H9 (cell line): ENCODE results near the gene NLRP14. TPM values are rescaled to one million over a fixed set of nuclear protein-coding genes. Genes with fewer than 3 reads are reported as not detected.

ENCODE experiments used
- DNase-seq: peaks from one replicate; pipeline ENCODE4 v3.0.0-alpha.2; 2017
- H2AFZ ChIP-seq: one replicate; pipeline ENCODE4 v1.6.1; 2013; ENCODE audit warnings: mild to moderate bottlenecking, low read length, control low read depth, moderate library complexity
- H2AK5ac ChIP-seq: 2 replicates; pipeline ENCODE4 v1.6.1; 2013; ENCODE audit warnings: low read length, control low read depth, mixed read lengths; ENCODE audit not compliant: insufficient read length
- H2BK120ac ChIP-seq: one replicate; pipeline ENCODE4 v1.6.1; 2013; ENCODE audit warnings: low read depth, mild to moderate bottlenecking, low read length, control low read depth, inconsistent platforms; ENCODE audit not compliant: poor library complexity, severe bottlenecking
- H2BK12ac ChIP-seq: 2 replicates; pipeline ENCODE4 v1.6.1; 2013; ENCODE audit warnings: low read length, control low read depth, mixed read lengths, low read depth; ENCODE audit not compliant: insufficient read length
- H2BK15ac ChIP-seq: 2 replicates; pipeline ENCODE4 v1.6.1; 2013; ENCODE audit warnings: low read depth, low read length, control low read depth
- H2BK20ac ChIP-seq: one replicate; pipeline ENCODE4 v1.6.1; 2013; ENCODE audit warnings: low read depth, mild to moderate bottlenecking, low read length, control low read depth, inconsistent platforms; ENCODE audit not compliant: poor library complexity, severe bottlenecking
- H2BK5ac ChIP-seq: 2 replicates; pipeline ENCODE4 v1.6.1; 2013; ENCODE audit warnings: low read length, control low read depth, mixed read lengths; ENCODE audit not compliant: insufficient read length
- H3K14ac ChIP-seq: 2 replicates; pipeline ENCODE4 v1.6.1; 2013; ENCODE audit warnings: low read length, control low read depth; ENCODE audit not compliant: insufficient read depth
- H3K18ac ChIP-seq: 2 replicates; pipeline ENCODE4 v1.6.1; 2013; ENCODE audit warnings: low read depth, mild to moderate bottlenecking, mixed read lengths, low read length, control low read depth; ENCODE audit not compliant: insufficient read length
- H3K23ac ChIP-seq: 2 replicates; pipeline ENCODE4 v1.6.1; 2013; ENCODE audit warnings: low read length, control low read depth, mixed read lengths, low read depth; ENCODE audit not compliant: insufficient read length
- H3K23me2 ChIP-seq: 2 replicates; pipeline ENCODE4 v1.6.1; 2013; ENCODE audit warnings: low read depth, mild to moderate bottlenecking, mixed read lengths, low read length, control low read depth; ENCODE audit not compliant: insufficient read length, poor library complexity, severe bottlenecking
- H3K27ac ChIP-seq: 2 replicates; pipeline ENCODE4 v1.5.1; 2013; ENCODE audit warnings: low read length, control low read depth, mixed read lengths, low read depth; ENCODE audit not compliant: insufficient read length
- H3K27me3 ChIP-seq: 2 replicates; pipeline ENCODE4 v1.6.1; 2013; ENCODE audit warnings: low read length, control low read depth, inconsistent platforms; ENCODE audit not compliant: insufficient read depth
- H3K4ac ChIP-seq: 2 replicates; pipeline ENCODE4 v1.6.1; 2013; ENCODE audit warnings: low read depth, mild to moderate bottlenecking, control low read depth, inconsistent platforms, low read length, moderate library complexity
- H3K4me1 ChIP-seq: 2 replicates; pipeline ENCODE4 v1.6.1; 2013; ENCODE audit warnings: low read length, control low read depth, inconsistent platforms; ENCODE audit not compliant: insufficient read depth
- H3K4me2 ChIP-seq: 2 replicates; pipeline ENCODE4 v1.6.1; 2013; ENCODE audit warnings: low read length, control low read depth, mixed read lengths; ENCODE audit not compliant: insufficient read length, insufficient read depth
- H3K56ac ChIP-seq: 2 replicates; pipeline ENCODE4 v1.6.1; 2013; ENCODE audit warnings: low read depth, mild to moderate bottlenecking, mixed read lengths, low read length, control low read depth; ENCODE audit not compliant: insufficient read length
- H3K79me1 ChIP-seq: 2 replicates; pipeline ENCODE4 v1.6.1; 2013; ENCODE audit warnings: low read depth, mild to moderate bottlenecking, moderate library complexity, low read length, control low read depth, inconsistent platforms; ENCODE audit not compliant: insufficient read depth, poor library complexity, severe bottlenecking
- H3K79me2 ChIP-seq: 2 replicates; pipeline ENCODE4 v1.6.1; 2013; ENCODE audit warnings: low read length, control low read depth, inconsistent platforms; ENCODE audit not compliant: insufficient read depth
- H3K9ac ChIP-seq: 2 replicates; pipeline ENCODE4 v1.6.1; 2013; ENCODE audit warnings: low read length, control low read depth, mixed read lengths; ENCODE audit not compliant: insufficient read length; ENCODE audit errors: extremely low read depth
- H3K9me3 ChIP-seq: one replicate; pipeline ENCODE4 v1.6.1; 2013; ENCODE audit warnings: low read depth, low read length, inconsistent platforms; ENCODE audit not compliant: control insufficient read depth
- H3T11ph ChIP-seq: one replicate; pipeline ENCODE4 v1.6.1; 2013; ENCODE audit warnings: mild to moderate bottlenecking, low read length, control low read depth, inconsistent platforms
- H4K20me1 ChIP-seq: one replicate; pipeline ENCODE4 v1.6.1; 2013; ENCODE audit not compliant: control insufficient read depth, insufficient read length, insufficient read depth
- H4K5ac ChIP-seq: 2 replicates; pipeline ENCODE4 v1.6.1; 2013; ENCODE audit warnings: low read depth, mild to moderate bottlenecking, mixed read lengths, low read length, control low read depth; ENCODE audit not compliant: insufficient read length
- H4K8ac ChIP-seq: replicated peaks from 2 replicates; pipeline ENCODE4 v1.6.1; 2013; ENCODE audit warnings: low read length, control low read depth, mixed read lengths, low read depth; ENCODE audit not compliant: insufficient read length
- H4K91ac ChIP-seq: 2 replicates; pipeline ENCODE4 v1.6.1; 2013; ENCODE audit warnings: low read depth, mild to moderate bottlenecking, moderate library complexity, mixed read lengths, low read length, control low read depth; ENCODE audit not compliant: insufficient read length
- H3K27ac Mint-ChIP-seq, 3 experiments: 2 replicates in 2 of 3; 3 replicates in 1 of 3; pipeline ENCODE4 v1.8.0; 2020 to 2021; ENCODE audit warnings: mixed read lengths in 3 of 3, mild to moderate bottlenecking in 1 of 3, moderate library complexity in 1 of 3
- H3K27me3 Mint-ChIP-seq: 2 replicates; pipeline ENCODE4 v1.8.0; 2021; ENCODE audit warnings: low read depth, mild to moderate bottlenecking, moderate library complexity, mixed read lengths
- H3K36me3 Mint-ChIP-seq, 3 experiments: 2 replicates in 2 of 3; 3 replicates in 1 of 3; pipeline ENCODE4 v1.8.0; 2020 to 2021; ENCODE audit warnings: low read depth in 3 of 3, mixed read lengths in 3 of 3; ENCODE audit not compliant: insufficient read depth in 1 of 3
- H3K4me1 Mint-ChIP-seq, 2 experiments: 2 replicates each; pipeline ENCODE4 v1.8.0; 2020; ENCODE audit warnings: mixed read lengths in 2 of 2
- H3K4me3 Mint-ChIP-seq, 2 experiments: 2 replicates in 1 of 2; 3 replicates in 1 of 2; pipeline ENCODE4 v1.8.0; 2020 to 2021; ENCODE audit warnings: mild to moderate bottlenecking in 2 of 2, mixed read lengths in 2 of 2, moderate library complexity in 1 of 2
- H3K9me3 Mint-ChIP-seq, 2 experiments: 2 replicates in 1 of 2; 3 replicates in 1 of 2; pipeline ENCODE4 v1.8.0; 2020; ENCODE audit warnings: mild to moderate bottlenecking in 2 of 2, mixed read lengths in 2 of 2, moderate library complexity in 1 of 2
- WGBS: extraction: QIAGEN DNeasy Blood & Tissue Kit; methylation state at CpG from one replicate; pipeline ENCODE4 v1.1.7; 2013; ENCODE audit warnings: missing lambda C conversion rate, low lambda C conversion rate, mixed read lengths; ENCODE audit not compliant: insufficient read length; ENCODE audit errors: extremely low coverage; 5-methylcytosine and 5-hydroxymethylcytosine counted together
- total RNA-seq: library from RNA; stranded (reverse); gene quantifications from 2 replicates; pipeline ENCODE4 v1.2.1, GENCODE V29; 2021
- TF ChIP-seq, protein P1 (sequence below): fragments of 200-600 bp; sonication (generic); conservative IDR thresholded peaks from 3 replicates; pipeline ENCODE4 v1.8.0; 2021; ENCODE audit warnings: antibody characterized with exemption, mild to moderate bottlenecking

NLRP14 gene
- total RNA-seq, 1 experiment from 2014 or later: 0.07 TPM

DNA sequence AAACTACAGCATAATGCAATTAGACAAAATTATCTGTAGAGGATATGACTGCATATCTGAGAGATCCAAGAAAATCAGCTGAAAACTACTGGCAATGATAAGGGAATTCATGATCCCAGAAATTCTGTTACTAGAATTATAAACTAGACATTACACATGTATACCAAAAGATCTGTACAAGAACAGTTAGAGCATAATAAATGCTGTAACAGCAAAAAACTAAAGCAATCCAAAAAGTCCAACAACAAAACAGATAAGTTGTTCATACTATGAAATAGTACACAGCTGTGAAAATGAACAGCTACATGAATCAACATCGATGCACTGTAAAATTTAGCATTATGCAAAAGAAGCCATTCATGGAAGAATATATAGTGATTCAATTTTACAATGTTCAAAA, 6.2 kb upstream of the NLRP14 start:
- WGBS: no CpG with 5 or more reads among the region's 1 CpG
- no peak overlapping the region for H3K23ac ChIP-seq
- H4K91ac ChIP-seq: no peak overlapping the region
- Mint-ChIP-seq H3K4me3 (no peak overlapping the region), H3K27me3 (no peaks in the 10 kb centered on the region), H3K27ac (no peak overlapping the region), H3K4me1 (peaks cover 7 to 8% of the 10 kb centered on the region in 2 experiments), H3K36me3 (no peaks in the 10 kb centered on the region), H3K9me3 (no peaks in the 10 kb centered on the region)
- H4K20me1 ChIP-seq: no peaks in the 10 kb centered on the region
- no peak overlapping the region for H2BK15ac ChIP-seq
- no peaks in the 10 kb centered on the region for H3K4me1 ChIP-seq
- no peak overlapping the region for H2AFZ ChIP-seq
- H4K8ac ChIP-seq: no peak overlapping the region
- H3K4me2 ChIP-seq: no peak overlapping the region
- no peak overlapping the region for H3K4ac ChIP-seq
- no peaks in the 10 kb centered on the region for H3K27me3 ChIP-seq
- H2BK5ac ChIP-seq: no peak overlapping the region
- no peaks in the 10 kb centered on the region for H3K9me3 ChIP-seq
- H2BK20ac ChIP-seq: no peak overlapping the region
- H3K56ac ChIP-seq: no peak overlapping the region
- H3K14ac ChIP-seq: no peak overlapping the region
- no peaks in the 10 kb centered on the region for H3K79me2 ChIP-seq
- no peak overlapping the region for H2AK5ac ChIP-seq
- H3K79me1 ChIP-seq: no peaks in the 10 kb centered on the region
- H4K5ac ChIP-seq: no peak overlapping the region
- TF ChIP-seq, protein P1, sequence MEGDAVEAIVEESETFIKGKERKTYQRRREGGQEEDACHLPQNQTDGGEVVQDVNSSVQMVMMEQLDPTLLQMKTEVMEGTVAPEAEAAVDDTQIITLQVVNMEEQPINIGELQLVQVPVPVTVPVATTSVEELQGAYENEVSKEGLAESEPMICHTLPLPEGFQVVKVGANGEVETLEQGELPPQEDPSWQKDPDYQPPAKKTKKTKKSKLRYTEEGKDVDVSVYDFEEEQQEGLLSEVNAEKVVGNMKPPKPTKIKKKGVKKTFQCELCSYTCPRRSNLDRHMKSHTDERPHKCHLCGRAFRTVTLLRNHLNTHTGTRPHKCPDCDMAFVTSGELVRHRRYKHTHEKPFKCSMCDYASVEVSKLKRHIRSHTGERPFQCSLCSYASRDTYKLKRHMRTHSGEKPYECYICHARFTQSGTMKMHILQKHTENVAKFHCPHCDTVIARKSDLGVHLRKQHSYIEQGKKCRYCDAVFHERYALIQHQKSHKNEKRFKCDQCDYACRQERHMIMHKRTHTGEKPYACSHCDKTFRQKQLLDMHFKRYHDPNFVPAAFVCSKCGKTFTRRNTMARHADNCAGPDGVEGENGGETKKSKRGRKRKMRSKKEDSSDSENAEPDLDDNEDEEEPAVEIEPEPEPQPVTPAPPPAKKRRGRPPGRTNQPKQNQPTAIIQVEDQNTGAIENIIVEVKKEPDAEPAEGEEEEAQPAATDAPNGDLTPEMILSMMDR: no peak
- H3T11ph ChIP-seq: no peak overlapping the region
- H3K23me2 ChIP-seq: no peaks in the 10 kb centered on the region
- no peak overlapping the region for H3K18ac ChIP-seq
- no peak overlapping the region for H3K27ac ChIP-seq
- H2BK12ac ChIP-seq: no peak overlapping the region
- H2BK120ac ChIP-seq: no peak overlapping the region
- no peak overlapping the region for H3K9ac ChIP-seq
- no peak for DNase-seq
